GM23338 (cell line): ENCODE measurements around the gene BICD2. TPM values are rescaled to one million over a fixed set of nuclear protein-coding genes. Genes with fewer than 3 reads are reported as not detected.

Source experiments
- ATAC-seq: fragments of 200-7000 bp; cut with Tn5 transposase; 3 replicates; pipeline ENCODE4 v1.9.1; 2020
- DNase-seq: peaks from one replicate; pipeline ENCODE4 v3.0.0-alpha.2; 2015; ENCODE audit warnings: low spot score
- H2AFZ ChIP-seq: fragments of 200-600 bp; sonication (generic); 2 replicates; pipeline ENCODE4 v1.8.0; 2016; ENCODE audit warnings: antibody characterized with exemption, mild to moderate bottlenecking, moderate library complexity
- H3F3A ChIP-seq: fragments of 200-600 bp; sonication (generic); replicated peaks from 2 replicates; pipeline ENCODE4 v1.8.0; 2017; ENCODE audit warnings: antibody characterized with exemption, mixed run types, low read depth
- H3K27ac ChIP-seq: fragments of 200-600 bp; sonication (generic); 2 replicates; pipeline ENCODE4 v1.6.1; 2016; ENCODE audit warnings: low read depth
- H3K27me3 ChIP-seq: fragments of 200-600 bp; sonication (generic); 2 replicates; pipeline ENCODE4 v1.8.0; 2016; ENCODE audit warnings: mild to moderate bottlenecking, mixed run types, moderate library complexity; ENCODE audit not compliant: insufficient read depth
- H3K36me3 ChIP-seq: fragments of 200-600 bp; sonication (generic); 2 replicates; pipeline ENCODE4 v1.8.0; 2016; ENCODE audit warnings: mild to moderate bottlenecking; ENCODE audit not compliant: insufficient read depth
- H3K4me1 ChIP-seq: fragments of 200-600 bp; sonication (generic); 2 replicates; pipeline ENCODE4 v1.8.0; 2016; ENCODE audit warnings: mild to moderate bottlenecking, moderate library complexity; ENCODE audit not compliant: insufficient read depth
- H3K4me2 ChIP-seq: fragments of 200-600 bp; sonication (generic); 2 replicates; pipeline ENCODE4 v1.7.1; 2017; ENCODE audit warnings: mixed run types
- H3K4me3 ChIP-seq: fragments of 200-600 bp; sonication (generic); 2 replicates; pipeline ENCODE4 v1.6.1; 2016; ENCODE audit warnings: mixed run types
- H3K79me2 ChIP-seq: fragments of 200-600 bp; sonication (generic); replicated peaks from 2 replicates; pipeline ENCODE4 v1.8.0; 2017; ENCODE audit warnings: mild to moderate bottlenecking; ENCODE audit not compliant: insufficient read depth
- H3K9me2 ChIP-seq: fragments of 200-600 bp; sonication (generic); 2 replicates; pipeline ENCODE4 v1.8.0; 2017; ENCODE audit not compliant: insufficient read depth
- H4K20me1 ChIP-seq: fragments of 200-600 bp; sonication (generic); replicated peaks from 2 replicates; pipeline ENCODE4 v1.8.0; 2017; ENCODE audit warnings: mild to moderate bottlenecking; ENCODE audit not compliant: insufficient read depth
- H3K27ac Mint-ChIP-seq: 2 replicates; pipeline ENCODE4 v1.8.0; 2020; ENCODE audit warnings: inconsistent platforms, mild to moderate bottlenecking, moderate library complexity, mixed read lengths
- H3K27me3 Mint-ChIP-seq: 3 replicates; pipeline ENCODE4 v1.8.0; 2022; ENCODE audit warnings: low read depth, mild to moderate bottlenecking, moderate library complexity, mixed read lengths, inconsistent platforms; ENCODE audit not compliant: insufficient read depth, poor library complexity
- H3K36me3 Mint-ChIP-seq: 3 replicates; pipeline ENCODE4 v1.8.0; 2021; ENCODE audit warnings: low read depth, mild to moderate bottlenecking, inconsistent platforms, moderate library complexity, mixed read lengths
- H3K4me1 Mint-ChIP-seq: 3 replicates; pipeline ENCODE4 v1.8.0; 2020; ENCODE audit warnings: mild to moderate bottlenecking, inconsistent platforms, mixed read lengths
- H3K4me3 Mint-ChIP-seq: 3 replicates; pipeline ENCODE4 v1.8.0; 2021; ENCODE audit warnings: moderate library complexity, mild to moderate bottlenecking, inconsistent platforms, mixed read lengths
- H3K9me3 Mint-ChIP-seq: 3 replicates; pipeline ENCODE4 v1.8.0; 2020; ENCODE audit warnings: moderate library complexity, mild to moderate bottlenecking, inconsistent platforms, mixed read lengths
- CTCF ChIP-seq, 2 experiments: fragments of 200-600 bp in 1 of 2; sonication (generic) in 1 of 2; conservative IDR thresholded peaks; 2 replicates each; pipeline versions ENCODE4 v1.5.1 to v1.6.1; 2016 to 2017; ENCODE audit warnings: antibody characterized with exemption in 2 of 2, low read depth in 2 of 2, mild to moderate bottlenecking in 2 of 2, moderate library complexity in 1 of 2
- ETS1 ChIP-seq: IDR thresholded peaks from 2 replicates; pipeline ENCODE4 v1.6.1; 2016; ENCODE audit warnings: antibody characterized with exemption
- JUNB ChIP-seq: IDR thresholded peaks from one replicate; pipeline ENCODE4 v1.6.1; 2016; ENCODE audit warnings: antibody characterized with exemption; ENCODE audit not compliant: unreplicated experiment
- REST ChIP-seq: IDR thresholded peaks from one replicate; pipeline ENCODE4 v1.6.1; 2018; ENCODE audit warnings: antibody characterized with exemption; ENCODE audit not compliant: unreplicated experiment
- STAT1 ChIP-seq: IDR thresholded peaks from one replicate; pipeline ENCODE4 v1.6.1; 2016; ENCODE audit warnings: antibody characterized with exemption; ENCODE audit not compliant: unreplicated experiment
- ZNF331 ChIP-seq: fragments of 250-450 bp; sonication (Bioruptor Pico); IDR thresholded peaks from 2 replicates; pipeline ENCODE4 v1.5.0; 2020; ENCODE audit warnings: low read depth, mild to moderate bottlenecking, moderate library complexity
- ZNF462 ChIP-seq: fragments of 250-450 bp; sonication (Bioruptor Pico); IDR thresholded peaks from 2 replicates; pipeline ENCODE4 v1.5.0; 2020; ENCODE audit warnings: mild to moderate bottlenecking, moderate library complexity
- polyA plus RNA-seq: library from polyadenylated mRNA; unstranded; fragments of >200 nt; fragmentation: Nextera tagmentation; extraction: Ambion mirVana; gene quantifications from 2 replicates; pipeline ENCODE4 v1.2.1, GENCODE V29; 2016
- total RNA-seq: library from RNA; depleted of rRNA; stranded (reverse); fragments of >200 nt; shearing (Covaris generic); gene quantifications from 2 replicates; pipeline ENCODE4 v1.2.3, GENCODE V29; 2014

Gene BICD2
- total and polyA plus RNA-seq, 2 experiments from 2014 or later = 8.7 to 34.3 TPM

GRCh38 chr9:92781899-92782298 is 17.3 kb upstream of the BICD2 start:
- Histone ChIP-seq H4K20me1 (no peaks in the 10 kb centered on the region), H3K4me1 (no peaks in the 10 kb centered on the region), H3K36me3 (no peaks in the 10 kb centered on the region), H3K4me3 (no peak overlapping the region), H2AFZ (no peak overlapping the region), H3K27me3 (no peaks in the 10 kb centered on the region), H3K9me2 (no peaks in the 10 kb centered on the region), H3K79me2 (no peaks in the 10 kb centered on the region), H3F3A (no peaks in the 10 kb centered on the region), H3K27ac (no peak overlapping the region), H3K4me2 (no peak overlapping the region)
- Mint-ChIP-seq H3K27ac (no peak overlapping the region), H3K4me1 (no peaks in the 10 kb centered on the region), H3K36me3 (no peaks in the 10 kb centered on the region), H3K4me3 (no peak overlapping the region), H3K9me3 (no peaks in the 10 kb centered on the region; the same call in 2 of the 3 replicates), H3K27me3 (peaks cover 2% of the 10 kb centered on the region)
- DNase-seq = no peak
- no peak for TF ChIP-seq REST
- no peak for TF ChIP-seq CTCF (conservative IDR thresholded peaks at IDR 0.05; ENCODE audit: low read depth in 2 of 2)
- TF ChIP-seq ETS1 = no peak
- TF ChIP-seq ZNF331 (CRISPR knock-in tag) = no peak
- TF ChIP-seq STAT1 = no peak
- TF ChIP-seq JUNB = no peak
- TF ChIP-seq ZNF462 (CRISPR knock-in tag) = no peak
- no peak for ATAC-seq
